Omental fat pad (tissue), 4 donors: Measurements from ENCODE around the gene FIGN. TPM values are rescaled to one million over a fixed set of nuclear protein-coding genes. Genes with fewer than 3 reads are reported as not detected.
A peak's percentile ranks its signal among the peaks of the same experiment; 100 is the strongest.

Experiments used
- ATAC-seq: fragments of 150-250 bp; one replicate; pipeline ENCODE4 v1.9.1; 2016; ENCODE audit warnings: mild to moderate bottlenecking, moderate library complexity; ENCODE audit not compliant: low FRiP score
- DNase-seq: peaks from one replicate; pipeline ENCODE4 v3.0.0-alpha.2; 2019; ENCODE audit warnings: low spot score
- CTCF ChIP-seq, 3 donors: fragments of 450-650 bp; IDR thresholded peaks; one replicate each; pipeline ENCODE4 v1.5.1; 2016 to 2017; ENCODE audit warnings: antibody characterized with exemption in 3 of 3, mild to moderate bottlenecking in 3 of 3, moderate library complexity in 2 of 3
- total RNA-seq, 4 donors: library from RNA; depleted of rRNA; stranded (reverse); fragments of >200 nt; gene quantifications; one replicate each; pipeline ENCODE4 v1.1.0, GENCODE V29; 2016

The FIGN gene
- total RNA-seq, 4 donors from 2014 or later, result 8.2 to 13.1 (median 10.7) TPM

- DNase-seq (no peak), ATAC-seq (no peak)
- TF ChIP-seq CTCF (IDR thresholded peaks at IDR 0.05), result no peak
Observed at GRCh38 chr2:163701399-163702195, 34.2 kb downstream of the FIGN start.

- ATAC-seq (peak; percentile 50), DNase-seq (no peak)
- TF ChIP-seq CTCF (IDR thresholded peaks at IDR 0.05), result no peak
Observed at GRCh38 chr2:163698857-163699256, 37.0 kb downstream of the FIGN start.

GRCh38 chr2:163697846-163698637 is 37.8 kb downstream of the FIGN start:
- DNase-seq (no peak), ATAC-seq (no peak)
- no peak for TF ChIP-seq CTCF (IDR thresholded peaks at IDR 0.05)

GRCh38 chr2:163697429-163697828 is 38.4 kb downstream of the FIGN start:
- no peak for TF ChIP-seq CTCF (IDR thresholded peaks at IDR 0.05)
- ATAC-seq, result no peak
- DNase-seq, result no peak

GRCh38 chr2:163693484-163693883 is 42.3 kb downstream of the FIGN start:
- ATAC-seq (no peak), DNase-seq (no peak)
- TF ChIP-seq CTCF (IDR thresholded peaks at IDR 0.05), result no peak

GRCh38 chr2:163692611-163693482 is 43.0 kb downstream of the FIGN start:
- no peak for TF ChIP-seq CTCF (IDR thresholded peaks at IDR 0.05)
- no peak for DNase-seq
- ATAC-seq, result no peak
